ENCODE data around the gene MAGI2. TPM values are rescaled to one million over a fixed set of nuclear protein-coding genes. Genes with fewer than 3 reads are reported as not detected.

The MAGI2 gene
- total and polyA plus RNA-seq, 4 donors, result 3.7 to 25.5 (median 11.6) TPM

DNA sequence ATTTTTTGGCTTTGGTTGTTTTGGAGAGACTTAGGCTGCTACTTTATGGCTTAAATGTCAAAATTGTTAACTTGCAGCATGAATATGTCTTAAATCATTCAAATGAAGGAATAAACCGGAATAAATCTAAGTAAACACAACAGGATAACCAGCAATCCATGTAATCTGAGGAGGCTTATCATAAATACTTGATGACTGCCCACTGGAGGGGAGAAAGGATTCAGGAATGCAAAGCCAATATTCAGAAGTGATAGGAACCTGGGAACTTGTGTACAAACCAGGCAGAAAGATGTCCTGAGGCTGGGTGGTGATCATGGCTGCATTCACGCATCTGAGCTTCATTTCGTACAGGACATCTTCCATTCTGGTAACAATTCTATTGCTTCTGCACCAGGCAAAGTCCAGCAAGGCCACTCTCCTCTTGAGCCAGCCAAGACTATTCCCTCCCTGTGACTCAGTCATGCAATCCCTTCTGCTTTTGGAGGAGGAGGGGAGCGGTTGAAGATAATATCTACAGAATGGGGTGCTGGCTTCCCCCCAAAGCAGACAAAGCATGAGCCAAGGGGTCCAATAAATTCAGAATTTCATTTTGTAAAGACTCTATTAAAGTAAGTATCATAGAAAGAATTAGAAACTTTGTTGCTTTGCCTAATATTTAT lies 1280.4 kb downstream of the MAGI2 start:
- H3K27ac ChIP-seq (ENCODE audit: low read depth in 1 of 2, low read length in 2 of 2), result peak overlapping the region; percentile 47 to 54
- peaks cover 8 to 26% of the 10 kb centered on the region in 2 donors for H3K4me1 ChIP-seq (ENCODE audit: control insufficient read depth in 1 of 2, insufficient read depth in 2 of 2, low read length in 2 of 2)
- 37 to 48% methylated on average over 4 of the region's 4 CpGs for WGBS, 2 donors

DNA sequence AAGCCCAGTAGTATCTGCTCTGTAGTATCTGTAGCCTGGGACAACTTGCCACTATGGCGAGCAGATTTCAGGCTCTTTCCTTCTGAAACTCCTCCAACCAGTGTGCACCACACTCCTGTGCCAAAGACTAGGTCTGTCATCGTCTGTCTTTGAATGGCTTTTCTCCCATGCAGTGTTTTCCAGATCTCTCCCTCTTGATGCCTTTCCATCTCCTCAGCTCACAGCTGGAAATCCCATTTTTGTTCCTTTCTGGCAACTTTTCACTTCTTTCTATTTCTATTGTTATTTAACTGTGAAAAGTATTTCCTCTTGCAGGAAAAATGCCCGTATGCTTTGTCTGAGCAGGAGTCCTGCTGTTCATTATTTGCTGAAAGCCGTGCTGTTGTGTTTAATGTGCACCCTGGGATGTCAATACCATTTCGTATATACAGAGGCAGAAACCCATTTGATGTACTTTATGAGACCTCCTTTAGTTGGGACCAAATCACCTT lies 1281.2 kb downstream of the MAGI2 start:
- no peak for DNase-seq

More for the DNA sequence above, 1280.4 kb downstream of the MAGI2 start:
- no peaks in the 10 kb centered on the region for H3K36me3 ChIP-seq (ENCODE audit: control insufficient read depth in 1 of 2, insufficient read depth in 2 of 2, low read length in 1 of 2)
- DNase-seq (no peak), ATAC-seq (ENCODE audit: low FRiP score) (peak; percentile 65)
- H3K4me3 ChIP-seq (ENCODE audit: low read length in 2 of 2), result no peak overlapping the region
- H3K27me3 ChIP-seq (ENCODE audit: control insufficient read depth in 1 of 2, insufficient read depth in 2 of 2, low read length in 1 of 2), result no peaks in the 10 kb centered on the region
- H3K9me3 ChIP-seq (ENCODE audit: control insufficient read depth, low read length), result no peaks in the 10 kb centered on the region
- intact Hi-C loops (cut with DNase I), result no loop called here

DNA sequence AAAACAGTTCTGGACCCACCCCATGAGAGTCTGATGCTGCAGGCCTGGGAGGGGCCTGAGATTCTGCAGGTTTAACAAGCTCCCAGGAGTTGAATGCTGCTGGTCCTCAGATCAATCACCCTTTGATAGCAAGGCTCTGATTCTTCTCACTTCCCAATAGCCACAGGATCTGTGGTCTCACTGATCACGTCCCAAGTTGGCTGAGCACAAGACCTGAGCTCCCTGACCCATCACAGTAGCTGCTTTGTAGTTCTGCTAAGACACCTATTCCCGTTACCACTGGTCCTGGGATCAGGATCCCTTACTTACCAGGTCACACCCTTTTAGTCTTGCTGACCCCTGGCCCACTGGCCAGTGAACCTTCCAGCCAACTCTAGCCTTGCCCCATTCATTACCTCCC lies 1282.1 kb downstream of the MAGI2 start:
- ATAC-seq (ENCODE audit: low FRiP score), result no peak
- Histone ChIP-seq H3K27ac (ENCODE audit: low read depth in 1 of 2, low read length in 2 of 2) (no peak overlapping the region), H3K4me1 (ENCODE audit: control insufficient read depth in 1 of 2, insufficient read depth in 2 of 2, low read length in 2 of 2) (peaks cover 8 to 26% of the 10 kb centered on the region in 2 donors), H3K27me3 (ENCODE audit: control insufficient read depth in 1 of 2, insufficient read depth in 2 of 2, low read length in 1 of 2) (no peaks in the 10 kb centered on the region), H3K4me3 (ENCODE audit: low read length in 2 of 2) (no peak overlapping the region), H3K36me3 (ENCODE audit: control insufficient read depth in 1 of 2, insufficient read depth in 2 of 2, low read length in 1 of 2) (no peaks in the 10 kb centered on the region), H3K9me3 (ENCODE audit: control insufficient read depth, low read length) (no peaks in the 10 kb centered on the region)
- no peak for DNase-seq
- WGBS, 2 donors, result 97 to 100% methylated on average over 2 of the region's 2 CpGs
- intact Hi-C loops (cut with DNase I), result no loop called here

More for the DNA sequence above, 1281.2 kb downstream of the MAGI2 start:
- intact Hi-C loops (cut with DNase I), result no loop called here
- Histone ChIP-seq H3K27ac (ENCODE audit: low read depth in 1 of 2, low read length in 2 of 2) (peak overlapping the region; percentile 47 to 48), H3K9me3 (ENCODE audit: control insufficient read depth, low read length) (no peaks in the 10 kb centered on the region), H3K27me3 (ENCODE audit: control insufficient read depth in 1 of 2, insufficient read depth in 2 of 2, low read length in 1 of 2) (no peaks in the 10 kb centered on the region), H3K4me1 (ENCODE audit: control insufficient read depth in 1 of 2, insufficient read depth in 2 of 2, low read length in 2 of 2) (peaks cover 8 to 26% of the 10 kb centered on the region in 2 donors), H3K4me3 (ENCODE audit: low read length in 2 of 2) (no peak overlapping the region), H3K36me3 (ENCODE audit: control insufficient read depth in 1 of 2, insufficient read depth in 2 of 2, low read length in 1 of 2) (no peaks in the 10 kb centered on the region)
- ATAC-seq (ENCODE audit: low FRiP score), result no peak
- 6 to 9% methylated on average over 5 of the region's 5 CpGs for WGBS, 2 donors

DNA sequence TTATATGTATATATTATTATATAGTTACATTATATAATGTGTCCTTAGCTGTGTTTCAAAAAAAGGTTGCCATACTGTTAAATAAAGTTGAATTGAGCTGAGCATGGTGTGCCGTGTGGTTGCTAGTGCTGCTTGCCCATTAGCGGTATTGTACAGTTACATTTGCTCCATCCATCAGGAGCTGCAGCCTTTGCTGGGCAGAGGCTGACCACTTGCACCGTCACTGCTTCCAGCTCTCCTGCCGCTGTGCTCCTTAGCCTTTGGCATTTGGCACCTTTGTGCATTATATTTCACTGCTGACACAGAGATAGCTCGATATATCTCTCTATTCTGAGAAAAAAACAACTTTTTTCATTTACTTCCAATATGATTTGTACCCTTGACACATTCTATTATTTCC lies 1282.7 kb downstream of the MAGI2 start:
- DNase-seq (no peak), ATAC-seq (ENCODE audit: low FRiP score) (no peak)
- Histone ChIP-seq H3K4me3 (ENCODE audit: low read length in 2 of 2) (no peak overlapping the region), H3K36me3 (ENCODE audit: control insufficient read depth in 1 of 2, insufficient read depth in 2 of 2, low read length in 1 of 2) (no peaks in the 10 kb centered on the region), H3K27me3 (ENCODE audit: control insufficient read depth in 1 of 2, insufficient read depth in 2 of 2, low read length in 1 of 2) (no peaks in the 10 kb centered on the region), H3K4me1 (ENCODE audit: control insufficient read depth in 1 of 2, insufficient read depth in 2 of 2, low read length in 2 of 2) (peaks cover 8 to 25% of the 10 kb centered on the region in 2 donors), H3K9me3 (ENCODE audit: control insufficient read depth, low read length) (no peaks in the 10 kb centered on the region), H3K27ac (ENCODE audit: low read depth in 1 of 2, low read length in 2 of 2) (no peak overlapping the region)
- intact Hi-C loops (cut with DNase I), result no loop called here
- WGBS, 2 donors, result 96% methylated on average over 5 of the region's 5 CpGs

DNA sequence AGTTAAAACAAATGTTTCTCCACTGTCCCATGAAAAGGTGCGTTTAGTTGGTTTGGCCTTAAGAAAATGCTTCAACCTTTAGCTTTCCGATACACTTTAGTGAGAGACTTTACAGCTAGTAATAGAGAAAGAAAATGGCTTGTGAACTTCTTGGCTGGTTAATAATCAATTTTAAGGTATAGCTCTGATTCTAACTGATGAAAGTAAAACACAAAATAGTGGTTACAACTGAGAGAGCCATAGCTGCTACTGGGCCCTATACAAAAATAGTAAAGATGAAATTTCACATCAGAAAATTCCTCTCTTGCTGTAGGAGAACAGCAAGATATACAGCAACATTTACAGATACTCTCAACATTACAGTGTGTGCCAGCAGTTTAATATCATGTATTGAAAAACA lies 1283.5 kb downstream of the MAGI2 start:
- WGBS, 2 donors, result 92 to 95% methylated on average over 2 of the region's 2 CpGs
- Histone ChIP-seq H3K4me3 (ENCODE audit: low read length in 2 of 2) (no peak overlapping the region), H3K27ac (ENCODE audit: low read depth in 1 of 2, low read length in 2 of 2) (no peak overlapping the region), H3K4me1 (ENCODE audit: control insufficient read depth in 1 of 2, insufficient read depth in 2 of 2, low read length in 2 of 2) (peaks cover 8 to 24% of the 10 kb centered on the region in 2 donors), H3K9me3 (ENCODE audit: control insufficient read depth, low read length) (no peaks in the 10 kb centered on the region), H3K36me3 (ENCODE audit: control insufficient read depth in 1 of 2, insufficient read depth in 2 of 2, low read length in 1 of 2) (no peaks in the 10 kb centered on the region), H3K27me3 (ENCODE audit: control insufficient read depth in 1 of 2, insufficient read depth in 2 of 2, low read length in 1 of 2) (no peaks in the 10 kb centered on the region)
- intact Hi-C loops (cut with DNase I), result no loop called here
- ATAC-seq (ENCODE audit: low FRiP score) (no peak), DNase-seq (no peak)

DNA sequence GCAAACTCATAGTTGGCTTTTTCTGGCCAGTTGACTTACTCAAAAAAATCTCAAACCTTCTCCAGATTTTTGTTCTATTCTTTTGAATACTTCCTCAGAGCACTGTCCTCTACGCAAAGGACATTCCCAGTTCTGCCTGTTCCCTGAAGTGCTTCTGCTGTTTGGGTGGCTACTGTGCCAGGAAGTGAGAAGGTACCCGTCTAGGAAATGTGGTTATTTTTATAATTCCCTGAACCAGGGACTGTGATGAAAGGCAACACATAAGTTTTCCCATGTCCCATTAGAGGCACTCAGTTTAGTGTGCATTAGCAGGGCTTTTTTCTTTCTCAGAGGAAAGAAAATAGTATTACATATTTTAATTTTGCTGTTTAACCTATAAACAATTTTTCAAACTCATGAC lies 1284.6 kb downstream of the MAGI2 start:
- intact Hi-C loops (cut with DNase I), result no loop called here
- H3K27ac ChIP-seq (ENCODE audit: low read depth in 1 of 2, low read length in 2 of 2), result peak overlapping the region in 1 of 2 donors; percentile 60
- H3K4me3 ChIP-seq (ENCODE audit: low read length in 2 of 2), result no peak overlapping the region
- peaks cover 8 to 21% of the 10 kb centered on the region in 2 donors for H3K4me1 ChIP-seq (ENCODE audit: control insufficient read depth in 1 of 2, insufficient read depth in 2 of 2, low read length in 2 of 2)
- no peaks in the 10 kb centered on the region for H3K36me3 ChIP-seq (ENCODE audit: control insufficient read depth in 1 of 2, insufficient read depth in 2 of 2, low read length in 1 of 2)
- H3K9me3 ChIP-seq (ENCODE audit: control insufficient read depth, low read length), result no peaks in the 10 kb centered on the region
- H3K27me3 ChIP-seq (ENCODE audit: control insufficient read depth in 1 of 2, insufficient read depth in 2 of 2, low read length in 1 of 2), result no peaks in the 10 kb centered on the region
- 9 to 12% methylated on average over 2 of the region's 2 CpGs for WGBS, 2 donors
- DNase-seq, result no peak
- no peak for ATAC-seq (ENCODE audit: low FRiP score)

DNA sequence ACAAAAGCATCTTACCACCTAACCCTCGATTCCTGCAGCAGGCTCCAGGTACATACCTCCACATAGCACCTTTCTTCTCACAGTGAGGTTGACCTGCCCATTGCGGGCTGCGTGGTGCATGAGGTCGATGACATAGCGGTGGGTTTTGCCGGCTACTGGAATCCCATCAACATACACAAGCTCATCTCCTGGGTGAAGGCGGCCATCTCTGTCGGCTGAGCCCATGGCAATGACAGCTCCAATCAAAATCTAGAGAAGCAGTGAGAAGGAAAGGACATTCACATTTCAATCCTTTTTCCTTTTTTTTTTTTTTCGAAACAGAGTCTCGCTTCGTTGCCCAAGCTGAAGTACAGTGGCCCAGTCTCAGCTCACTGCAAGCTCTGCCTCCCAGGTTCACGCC lies 1285.6 kb downstream of the MAGI2 start:
- no peak overlapping the region for H3K27ac ChIP-seq (ENCODE audit: low read depth in 1 of 2, low read length in 2 of 2)
- no peak for DNase-seq
- WGBS, 2 donors, result 96 to 98% methylated on average over 12 of the region's 12 CpGs

DNA sequence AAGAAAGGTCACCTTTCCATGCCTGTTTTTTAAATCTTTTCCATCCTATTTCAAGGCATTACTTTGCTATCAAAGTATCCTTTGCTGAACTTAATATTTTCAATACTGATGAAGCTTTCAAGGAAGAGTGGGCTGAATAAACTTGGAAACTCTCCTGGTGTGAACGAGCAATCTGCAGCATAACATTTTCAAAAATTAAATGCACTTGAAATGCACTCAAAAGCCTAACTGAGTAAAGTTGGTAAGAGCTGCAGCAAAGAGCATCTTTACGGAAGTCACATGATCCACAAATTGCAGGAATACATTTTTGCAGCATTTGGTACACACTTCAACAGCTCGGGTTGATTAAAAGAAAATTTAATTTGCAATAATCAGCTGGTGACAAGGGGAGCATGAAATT lies 1287.6 kb downstream of the MAGI2 start:
- intact Hi-C loops (cut with DNase I), result no loop called here
- ATAC-seq (ENCODE audit: low FRiP score), result no peak
- Histone ChIP-seq H3K36me3 (ENCODE audit: control insufficient read depth in 1 of 2, insufficient read depth in 2 of 2, low read length in 1 of 2) (no peaks in the 10 kb centered on the region), H3K27ac (ENCODE audit: low read depth in 1 of 2, low read length in 2 of 2) (no peak overlapping the region), H3K4me3 (ENCODE audit: low read length in 2 of 2) (no peak overlapping the region), H3K4me1 (ENCODE audit: control insufficient read depth in 1 of 2, insufficient read depth in 2 of 2, low read length in 2 of 2) (peaks cover 0 to 8% of the 10 kb centered on the region in 2 donors), H3K27me3 (ENCODE audit: control insufficient read depth in 1 of 2, insufficient read depth in 2 of 2, low read length in 1 of 2) (no peaks in the 10 kb centered on the region), H3K9me3 (ENCODE audit: control insufficient read depth, low read length) (no peaks in the 10 kb centered on the region)
- DNase-seq, result no peak
- 63 to 78% methylated on average over 3 of the region's 3 CpGs for WGBS, 2 donors

More for the DNA sequence above, 1285.6 kb downstream of the MAGI2 start:
- intact Hi-C loops (cut with DNase I), result no loop called here
- no peaks in the 10 kb centered on the region for H3K27me3 ChIP-seq (ENCODE audit: control insufficient read depth in 1 of 2, insufficient read depth in 2 of 2, low read length in 1 of 2)
- no peaks in the 10 kb centered on the region for H3K9me3 ChIP-seq (ENCODE audit: control insufficient read depth, low read length)
- H3K4me1 ChIP-seq (ENCODE audit: control insufficient read depth in 1 of 2, insufficient read depth in 2 of 2, low read length in 2 of 2), result peaks cover 3 to 13% of the 10 kb centered on the region in 2 donors
- no peaks in the 10 kb centered on the region for H3K36me3 ChIP-seq (ENCODE audit: control insufficient read depth in 1 of 2, insufficient read depth in 2 of 2, low read length in 1 of 2)
- H3K4me3 ChIP-seq (ENCODE audit: low read length in 2 of 2), result no peak overlapping the region
- no peak for ATAC-seq (ENCODE audit: low FRiP score)

DNA sequence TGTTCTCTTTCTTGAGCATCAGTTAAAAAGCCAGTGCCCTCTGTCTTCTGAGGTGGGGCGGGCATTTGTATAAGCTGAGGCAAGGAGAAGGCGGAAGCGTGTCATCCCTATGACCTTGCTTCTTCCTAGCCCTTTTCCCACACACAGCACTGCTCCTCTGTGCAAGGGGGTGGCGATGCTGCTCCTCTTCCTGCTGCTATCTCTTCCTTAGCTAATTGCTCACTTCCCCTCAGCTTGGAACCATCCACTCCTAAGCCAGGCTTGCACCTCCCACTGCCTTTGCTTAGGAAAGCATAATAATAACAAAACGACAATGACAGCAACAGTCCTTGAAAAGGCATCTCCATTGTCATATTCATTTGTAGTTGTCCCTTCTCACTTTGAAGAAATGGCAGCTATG lies 1288.0 kb downstream of the MAGI2 start:
- 80 to 83% methylated on average over 5 of the region's 5 CpGs for WGBS, 2 donors
- peaks cover 0 to 8% of the 10 kb centered on the region in 2 donors for H3K4me1 ChIP-seq (ENCODE audit: control insufficient read depth in 1 of 2, insufficient read depth in 2 of 2, low read length in 2 of 2)
- intact Hi-C loops (cut with DNase I), result no loop called here
- no peaks in the 10 kb centered on the region for H3K9me3 ChIP-seq (ENCODE audit: control insufficient read depth, low read length)
- no peak overlapping the region for H3K27ac ChIP-seq (ENCODE audit: low read depth in 1 of 2, low read length in 2 of 2)
- no peaks in the 10 kb centered on the region for H3K27me3 ChIP-seq (ENCODE audit: control insufficient read depth in 1 of 2, insufficient read depth in 2 of 2, low read length in 1 of 2)
- H3K36me3 ChIP-seq (ENCODE audit: control insufficient read depth in 1 of 2, insufficient read depth in 2 of 2, low read length in 1 of 2), result no peaks in the 10 kb centered on the region
- ATAC-seq (ENCODE audit: low FRiP score) (no peak), DNase-seq (no peak)
- no peak overlapping the region for H3K4me3 ChIP-seq (ENCODE audit: low read length in 2 of 2)
